COLO668 (cell line): ENCODE measurements around the gene GNAZ.
"Not testable (repeated sequence)": the region's sequence is repeated elsewhere in the genome, so short reads cannot be mapped to it uniquely, and the experiment has no call there.

ENCODE experiments used
- DNase-seq: peaks from one replicate; lab custom pipeline; 2025; ENCODE audit not compliant: unreplicated experiment; lab: John Stamatoyannopoulos, UW

The GNAZ gene

DNA sequence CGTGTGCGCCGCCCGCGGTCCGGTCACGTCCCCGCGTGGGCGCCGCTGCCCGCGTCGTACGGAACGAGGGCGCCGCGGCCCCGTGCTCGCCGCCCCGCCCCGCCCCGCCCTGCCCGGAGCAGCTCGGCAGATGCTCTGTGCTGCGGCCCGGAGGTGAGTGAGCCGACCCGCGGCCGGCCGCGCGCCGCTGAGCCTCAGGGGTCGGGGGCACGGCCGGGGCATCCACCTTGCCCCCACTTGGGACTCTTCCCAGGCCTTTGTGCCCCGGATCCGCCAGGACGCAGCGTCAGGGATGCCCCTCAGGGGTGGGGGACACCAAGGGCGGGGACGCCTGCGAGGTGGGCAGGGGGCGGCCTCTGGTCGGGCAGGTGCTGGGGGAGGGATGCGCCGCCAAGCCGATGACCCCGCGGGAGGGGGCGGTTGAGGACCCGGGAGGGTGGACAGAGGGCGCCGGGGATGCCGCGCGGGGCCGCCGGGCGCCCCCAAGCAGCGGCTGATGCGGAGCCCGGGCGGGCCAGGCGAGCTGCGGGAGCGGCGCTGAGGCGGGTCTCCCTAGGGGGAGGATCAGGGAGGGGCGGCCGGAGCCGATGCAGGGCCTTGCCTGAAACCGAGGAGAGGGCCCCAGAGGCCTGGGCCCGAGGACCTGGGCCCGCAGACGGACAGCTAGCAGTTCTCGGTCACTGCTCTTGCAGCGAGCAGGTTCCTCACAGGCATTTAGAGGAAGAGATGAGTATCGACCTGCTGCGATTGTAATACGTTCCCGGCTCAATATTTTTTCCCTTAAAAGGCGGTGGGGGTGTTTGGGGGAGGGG, at the start of gene GNAZ:
TSS of gene GNAZ (plus strand) at position 102 of the 812 bp plus-strand sequence. CDS start 25,177 bp downstream, outside the sequence.
- DNase-seq: peak; percentile 48

DNA sequence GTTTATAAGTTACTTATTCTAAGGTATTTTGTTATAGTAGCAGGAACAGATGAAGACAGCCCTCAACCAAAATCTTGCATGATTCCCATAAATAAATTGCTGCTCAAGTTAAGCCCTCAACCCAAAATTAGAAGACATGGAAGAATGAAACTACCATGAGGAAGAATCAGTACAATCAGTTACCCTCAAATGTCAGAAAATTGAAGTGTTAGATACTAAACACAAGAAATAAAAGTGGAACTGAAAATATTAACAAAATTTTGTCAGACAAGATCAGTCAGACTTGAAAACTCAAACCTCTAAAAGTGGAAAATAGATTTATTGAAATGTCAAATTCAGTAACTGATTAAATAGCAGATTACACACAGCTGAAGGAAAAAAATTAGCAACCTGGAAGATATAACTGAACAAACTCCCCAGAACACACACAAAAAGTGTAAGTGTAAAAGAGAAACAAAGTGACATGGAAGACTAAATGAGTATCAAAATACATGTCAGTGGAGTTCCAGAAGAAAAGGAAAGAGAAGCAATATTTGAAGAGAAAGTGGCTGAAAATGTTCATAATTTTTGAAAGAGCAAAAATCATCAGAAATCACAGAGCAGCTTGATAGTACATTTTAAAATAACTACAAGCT, 49.5 kb upstream of the GNAZ start:
- DNase-seq: no peak

GRCh38 chr22:23021660-23022353, 48.5 kb upstream of the GNAZ start:
- not testable (repeated sequence) for DNase-seq

- no peak for DNase-seq
Measured at GRCh38 chr22:23023294-23023693, 47.0 kb upstream of the GNAZ start.

DNA sequence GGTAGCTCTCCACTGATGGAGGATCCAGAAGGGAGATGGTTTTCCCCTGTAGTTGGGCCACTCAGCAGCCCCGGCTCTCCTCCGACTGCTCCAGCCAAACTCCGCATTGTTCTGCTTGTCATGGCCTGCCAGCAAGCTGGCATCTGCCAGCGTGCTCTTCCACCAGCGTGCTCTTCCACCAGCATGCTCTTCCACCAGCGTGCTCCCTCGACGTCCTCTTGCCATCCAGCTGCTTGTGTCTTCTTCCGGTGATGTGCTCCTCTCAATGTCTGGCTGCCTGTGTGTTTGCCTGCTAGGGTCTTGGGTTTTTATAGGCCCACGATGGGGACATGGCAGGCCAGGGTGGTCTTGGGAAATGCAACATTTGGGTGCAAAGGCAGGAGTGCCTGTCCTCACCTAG, 43.5 kb upstream of the GNAZ start:
- no peak for DNase-seq

- not testable (repeated sequence) for DNase-seq
Measured at GRCh38 chr22:23027849-23028248, 42.5 kb upstream of the GNAZ start.

DNA sequence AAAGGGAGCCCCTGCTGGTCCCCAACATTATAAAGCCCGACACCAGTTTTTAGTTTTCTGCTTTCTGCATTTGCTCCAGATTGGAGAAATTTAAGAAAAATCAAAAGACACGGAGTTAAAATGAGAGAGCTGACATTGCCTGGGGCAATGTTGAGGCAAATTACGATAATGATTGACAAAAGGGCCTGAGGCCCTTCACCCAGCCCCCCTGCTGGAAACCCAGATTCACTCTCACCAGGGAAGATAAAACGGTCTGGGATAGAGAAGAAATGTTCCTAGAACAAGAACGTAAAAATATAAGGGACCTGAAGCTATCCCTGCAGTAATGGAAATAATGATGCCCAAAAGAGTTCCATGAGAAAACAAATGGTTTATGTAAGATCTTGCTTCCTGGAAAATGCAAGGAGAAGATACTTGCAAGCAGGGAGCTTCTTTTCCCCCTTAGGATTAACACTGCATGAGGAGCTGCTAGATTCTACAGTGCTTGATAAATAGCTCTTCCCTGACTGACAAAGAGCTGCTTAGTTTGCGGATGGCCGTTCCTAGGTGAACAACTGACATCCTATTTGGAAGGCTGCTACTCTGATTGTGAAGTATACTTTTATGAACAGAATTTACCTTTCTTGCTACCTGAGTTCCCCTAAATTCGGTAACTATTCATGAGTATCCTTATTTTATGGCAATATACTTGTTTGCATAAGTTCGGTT, 40.6 kb upstream of the GNAZ start:
- DNase-seq: no peak

DNA sequence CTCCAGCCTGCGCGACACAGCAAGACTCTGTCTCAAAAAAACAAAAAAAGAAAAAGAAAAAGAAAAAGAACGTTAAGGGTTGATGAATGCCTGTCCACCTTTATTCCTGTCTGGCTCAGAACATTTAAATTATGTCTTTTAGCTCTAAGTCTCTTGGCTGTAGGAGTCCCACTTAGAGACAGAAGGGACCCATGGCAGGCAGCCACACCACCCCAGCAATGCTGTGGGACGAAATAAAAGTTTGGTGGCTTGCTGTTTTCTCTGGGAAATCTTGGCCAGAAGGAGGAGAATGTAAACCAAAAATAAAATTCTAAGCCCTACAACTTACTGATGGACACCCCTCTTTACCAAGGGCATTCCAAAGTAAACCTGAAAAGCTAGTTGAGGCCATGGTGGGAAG, 38.9 kb upstream of the GNAZ start:
- no peak for DNase-seq

- DNase-seq: no peak
Measured at GRCh38 chr22:23031786-23032185, 38.5 kb upstream of the GNAZ start.

GRCh38 chr22:23032658-23033057, 37.7 kb upstream of the GNAZ start:
- DNase-seq: no peak

GRCh38 chr22:23033116-23033905, 37.0 kb upstream of the GNAZ start:
- DNase-seq: no peak

DNA sequence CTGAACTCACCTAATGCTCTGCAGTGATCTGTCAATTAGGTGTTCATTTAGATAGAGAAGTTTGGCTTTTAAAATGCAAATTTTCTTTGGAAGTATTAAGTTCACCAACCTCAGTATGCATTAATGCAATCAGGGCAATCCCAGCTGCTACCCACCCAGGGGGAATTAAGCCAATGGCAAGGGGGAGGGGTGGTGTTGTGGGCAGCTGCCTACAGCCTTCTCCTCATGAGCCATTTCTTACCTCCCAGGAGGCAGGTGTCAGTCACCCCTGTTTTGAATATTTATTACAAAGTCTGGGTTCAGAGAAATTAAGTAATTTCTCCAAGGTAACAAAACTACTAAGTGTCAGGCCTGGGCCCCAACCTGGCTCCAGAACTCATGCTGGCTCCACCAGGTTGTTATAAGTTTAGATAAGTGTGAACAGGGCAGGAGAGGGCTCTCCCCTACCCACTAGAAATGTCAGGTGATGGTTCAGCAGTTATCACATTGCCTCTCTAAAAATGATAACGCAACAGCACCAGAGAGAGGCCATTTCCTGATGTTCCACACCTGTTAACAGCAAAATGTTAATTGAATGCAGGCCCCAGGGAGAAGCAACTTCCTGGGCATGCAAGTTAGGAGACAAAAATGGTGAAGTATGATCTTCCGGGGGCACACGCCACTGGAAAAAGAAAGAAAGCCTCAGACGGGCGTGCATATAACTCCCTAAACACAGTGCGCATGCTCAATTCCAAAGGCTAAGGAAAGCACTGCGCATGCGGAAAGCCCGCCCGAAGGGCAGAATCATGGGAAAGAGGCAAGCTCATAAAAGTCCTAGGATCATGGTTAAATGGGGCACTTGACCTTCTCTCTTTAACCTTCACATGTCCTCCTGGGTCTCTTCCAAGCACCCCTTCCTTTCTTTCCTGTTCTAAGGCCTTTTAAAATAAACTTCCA, 35.4 kb upstream of the GNAZ start:
- no peak for DNase-seq

DNA sequence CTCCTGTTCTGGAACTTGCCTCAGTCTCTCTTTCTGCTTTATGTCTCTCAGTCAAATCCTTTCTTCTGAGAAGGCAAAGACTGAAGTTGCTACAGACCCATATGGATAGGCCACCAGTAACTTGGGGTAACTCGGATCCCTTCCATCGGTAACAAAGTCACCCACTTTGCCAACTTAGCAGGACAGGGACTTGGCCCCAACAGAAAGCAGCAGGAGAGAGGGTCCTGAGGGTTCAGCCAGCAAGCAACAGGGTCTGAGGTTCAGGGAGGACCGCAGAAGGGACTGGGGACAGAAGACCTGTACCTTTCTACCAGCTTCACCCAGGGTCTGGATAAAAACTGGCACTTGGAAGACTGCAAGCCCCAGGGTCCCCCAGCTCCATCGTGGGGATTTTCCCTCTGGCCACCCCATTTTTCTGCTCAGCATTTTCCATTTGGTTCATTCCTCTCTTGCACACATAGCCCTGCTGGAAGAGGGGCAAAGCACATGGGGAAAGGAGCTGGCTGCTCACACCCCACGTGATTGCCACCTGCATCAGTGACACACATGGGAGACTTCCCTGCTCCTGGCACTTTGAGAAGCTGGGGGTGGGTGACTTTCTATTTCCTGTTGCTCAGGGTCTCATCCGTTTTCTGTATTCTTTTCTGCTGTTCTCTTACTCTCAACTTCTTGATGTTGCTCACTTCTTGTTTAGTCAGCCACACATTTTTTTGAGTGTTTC, 34.6 kb upstream of the GNAZ start:
- DNase-seq: no peak

GRCh38 chr22:23036684-23037428, 33.5 kb upstream of the GNAZ start:
- peak; percentile 21 for DNase-seq

DNA sequence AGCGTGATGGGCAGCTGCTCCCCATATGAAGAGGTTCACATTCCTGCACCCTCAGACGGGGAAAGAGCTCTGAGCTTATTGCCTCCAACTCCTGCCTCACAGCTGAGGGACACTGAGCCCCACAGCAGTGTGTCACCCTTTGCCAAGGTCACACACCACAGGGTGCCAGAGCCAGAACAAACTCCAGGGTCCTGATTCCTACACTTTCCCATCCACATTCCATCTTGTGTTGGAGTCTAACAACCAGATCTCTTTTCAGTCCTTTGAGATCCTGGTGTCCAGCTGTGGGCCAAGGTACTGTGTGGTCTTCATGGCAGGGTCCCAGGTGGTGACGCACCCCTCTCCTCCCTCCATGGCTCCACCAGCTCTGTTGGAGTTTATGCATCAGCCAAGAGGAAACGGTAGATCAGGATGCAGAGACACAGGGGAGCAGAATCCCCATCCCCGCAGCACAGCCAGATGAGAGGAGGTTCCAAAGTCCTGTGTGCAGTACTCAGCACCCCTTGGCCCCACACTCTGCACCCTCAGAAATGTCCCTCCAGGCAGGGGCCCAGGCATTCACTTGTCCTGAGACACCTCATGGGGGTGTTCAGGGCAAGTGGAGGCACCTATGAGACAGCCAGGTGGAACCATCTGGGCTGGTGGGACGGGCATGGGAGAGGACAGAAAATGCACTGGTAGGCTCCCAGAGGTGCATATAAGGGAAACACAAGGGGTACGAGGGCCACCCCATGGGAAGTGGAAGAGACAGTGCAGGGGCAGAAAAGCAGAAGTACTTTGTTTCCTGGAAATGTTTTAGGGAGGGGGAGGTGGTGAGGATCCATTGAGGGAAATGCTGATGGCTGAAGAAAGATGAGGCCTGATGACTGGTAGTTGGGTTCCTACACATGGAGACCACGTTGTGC, 32.6 kb upstream of the GNAZ start:
- no peak for DNase-seq

GRCh38 chr22:23038334-23038642, 32.0 kb upstream of the GNAZ start:
- DNase-seq: no peak

DNA sequence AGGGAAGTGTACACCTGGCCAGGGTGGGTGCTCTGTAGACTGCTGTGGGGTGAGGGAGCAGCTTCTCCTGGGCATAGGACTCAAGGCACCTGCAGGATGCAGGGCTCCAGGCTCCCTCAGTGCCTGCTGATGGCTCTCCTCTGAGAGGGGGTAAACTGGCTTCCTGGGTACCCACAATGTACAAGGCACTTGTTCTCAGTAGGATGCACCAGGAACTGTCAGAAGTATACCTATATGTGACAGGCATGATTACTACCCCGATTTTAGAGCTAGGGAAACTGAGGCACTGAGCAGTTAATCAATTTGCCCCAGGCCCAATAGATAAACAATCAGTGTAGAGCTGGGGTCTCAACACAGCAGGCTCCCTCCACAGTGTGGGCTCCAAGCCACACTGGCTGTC, 31.4 kb upstream of the GNAZ start:
- DNase-seq: no peak
